ENCODE data around the gene KCMF1.

The KCMF1 gene

DNA sequence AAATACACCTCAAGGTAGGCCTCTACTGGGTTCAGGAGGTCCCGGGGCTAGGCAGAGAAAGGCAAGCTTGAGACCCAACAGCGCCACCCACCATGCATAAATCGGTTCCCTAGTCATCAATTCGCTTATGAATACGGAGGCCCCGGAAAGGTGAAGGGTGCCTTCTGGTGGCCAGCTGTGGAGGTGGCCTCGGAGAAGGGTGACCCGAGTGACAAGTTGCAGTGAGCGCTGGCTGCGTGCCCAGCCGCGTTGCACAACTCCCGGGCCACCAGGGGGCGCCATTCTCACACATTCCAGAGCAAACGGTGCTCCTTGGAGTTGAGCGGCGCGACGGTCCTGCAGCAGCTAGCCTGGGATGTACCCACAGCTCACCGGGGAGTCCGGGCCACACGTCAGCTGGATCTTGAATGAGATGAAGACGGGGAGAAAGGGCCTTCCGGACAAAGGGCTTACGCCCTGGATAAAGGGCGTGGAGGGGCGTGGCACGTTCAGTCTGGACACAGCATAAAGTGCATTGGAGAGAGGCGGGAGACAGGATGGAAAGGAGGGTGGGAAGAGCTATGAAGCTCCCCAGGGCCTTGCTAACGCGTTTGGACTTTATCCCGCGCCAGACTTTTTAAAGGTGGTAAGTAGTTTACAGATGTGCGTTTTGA, 45.1 kb upstream of the KCMF1 start (continued):
- TF ChIP-seq, protein P1, sequence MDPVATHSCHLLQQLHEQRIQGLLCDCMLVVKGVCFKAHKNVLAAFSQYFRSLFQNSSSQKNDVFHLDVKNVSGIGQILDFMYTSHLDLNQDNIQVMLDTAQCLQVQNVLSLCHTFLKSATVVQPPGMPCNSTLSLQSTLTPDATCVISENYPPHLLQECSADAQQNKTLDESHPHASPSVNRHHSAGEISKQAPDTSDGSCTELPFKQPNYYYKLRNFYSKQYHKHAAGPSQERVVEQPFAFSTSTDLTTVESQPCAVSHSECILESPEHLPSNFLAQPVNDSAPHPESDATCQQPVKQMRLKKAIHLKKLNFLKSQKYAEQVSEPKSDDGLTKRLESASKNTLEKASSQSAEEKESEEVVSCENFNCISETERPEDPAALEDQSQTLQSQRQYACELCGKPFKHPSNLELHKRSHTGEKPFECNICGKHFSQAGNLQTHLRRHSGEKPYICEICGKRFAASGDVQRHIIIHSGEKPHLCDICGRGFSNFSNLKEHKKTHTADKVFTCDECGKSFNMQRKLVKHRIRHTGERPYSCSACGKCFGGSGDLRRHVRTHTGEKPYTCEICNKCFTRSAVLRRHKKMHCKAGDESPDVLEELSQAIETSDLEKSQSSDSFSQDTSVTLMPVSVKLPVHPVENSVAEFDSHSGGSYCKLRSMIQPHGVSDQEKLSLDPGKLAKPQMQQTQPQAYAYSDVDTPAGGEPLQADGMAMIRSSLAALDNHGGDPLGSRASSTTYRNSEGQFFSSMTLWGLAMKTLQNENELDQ (tag by site-specific recombination; IDR thresholded peaks at IDR 0.05; ENCODE audit: low read depth) = no peak
- TF ChIP-seq, protein P2, sequence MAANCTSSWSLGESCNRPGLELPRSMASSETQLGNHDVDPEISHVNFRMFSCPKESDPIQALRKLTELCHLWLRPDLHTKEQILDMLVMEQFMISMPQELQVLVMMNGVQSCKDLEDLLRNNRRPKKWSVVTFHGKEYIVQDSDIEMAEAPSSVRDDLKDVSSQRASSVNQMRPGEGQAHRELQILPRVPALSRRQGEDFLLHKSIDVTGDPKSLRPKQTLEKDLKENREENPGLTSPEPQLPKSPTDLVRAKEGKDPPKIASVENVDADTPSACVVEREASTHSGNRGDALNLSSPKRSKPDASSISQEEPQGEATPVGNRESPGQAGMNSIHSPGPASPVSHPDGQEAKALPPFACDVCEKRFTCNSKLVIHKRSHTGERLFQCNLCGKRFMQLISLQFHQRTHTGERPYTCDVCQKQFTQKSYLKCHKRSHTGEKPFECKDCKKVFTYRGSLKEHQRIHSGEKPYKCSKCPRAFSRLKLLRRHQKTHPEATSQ (tag by site-specific recombination; IDR thresholded peaks at IDR 0.05) = no peak
- TF ChIP-seq ZNF426 (tag by site-specific recombination; IDR thresholded peaks at IDR 0.05) = no peak
- TF ChIP-seq, protein P3, sequence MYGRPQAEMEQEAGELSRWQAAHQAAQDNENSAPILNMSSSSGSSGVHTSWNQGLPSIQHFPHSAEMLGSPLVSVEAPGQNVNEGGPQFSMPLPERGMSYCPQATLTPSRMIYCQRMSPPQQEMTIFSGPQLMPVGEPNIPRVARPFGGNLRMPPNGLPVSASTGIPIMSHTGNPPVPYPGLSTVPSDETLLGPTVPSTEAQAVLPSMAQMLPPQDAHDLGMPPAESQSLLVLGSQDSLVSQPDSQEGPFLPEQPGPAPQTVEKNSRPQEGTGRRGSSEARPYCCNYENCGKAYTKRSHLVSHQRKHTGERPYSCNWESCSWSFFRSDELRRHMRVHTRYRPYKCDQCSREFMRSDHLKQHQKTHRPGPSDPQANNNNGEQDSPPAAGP (tag by site-specific recombination; IDR thresholded peaks at IDR 0.05) = peak; percentile 84
- TF ChIP-seq, protein P4, sequence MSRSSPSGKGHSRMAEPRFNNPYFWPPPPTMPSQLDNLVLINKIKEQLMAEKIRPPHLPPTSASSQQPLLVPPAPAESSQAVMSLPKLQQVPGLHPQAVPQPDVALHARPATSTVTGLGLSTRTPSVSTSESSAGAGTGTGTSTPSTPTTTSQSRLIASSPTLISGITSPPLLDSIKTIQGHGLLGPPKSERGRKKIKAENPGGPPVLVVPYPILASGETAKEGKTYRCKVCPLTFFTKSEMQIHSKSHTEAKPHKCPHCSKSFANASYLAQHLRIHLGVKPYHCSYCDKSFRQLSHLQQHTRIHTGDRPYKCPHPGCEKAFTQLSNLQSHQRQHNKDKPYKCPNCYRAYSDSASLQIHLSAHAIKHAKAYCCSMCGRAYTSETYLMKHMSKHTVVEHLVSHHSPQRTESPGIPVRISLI (tag by site-specific recombination; IDR thresholded peaks at IDR 0.05) = peak; percentile 69
- TF ChIP-seq ZNF157 (tag by site-specific recombination; IDR thresholded peaks at IDR 0.05) = no peak
- no peak for TF ChIP-seq ZNF747 (tag by site-specific recombination; IDR thresholded peaks at IDR 0.05)
- TF ChIP-seq ZIC2 (tag by site-specific recombination; IDR thresholded peaks at IDR 0.05) = peak; percentile 52
- no peak for TF ChIP-seq BCL11B (tag by site-specific recombination; IDR thresholded peaks at IDR 0.05; ENCODE audit: low read depth)
- TF ChIP-seq ZNF677 (tag by site-specific recombination; IDR thresholded peaks at IDR 0.05) = no peak
- TF ChIP-seq ZNF174 (tag by site-specific recombination; IDR thresholded peaks at IDR 0.05) = no peak
- 0 out of 2 replicates have a peak, but pooled peaks have one; percentile 17 for TF ChIP-seq OSR2 (tag by site-specific recombination; IDR thresholded peaks at IDR 0.05)
- TF ChIP-seq ZNF155 (tag by site-specific recombination; IDR thresholded peaks at IDR 0.05) = no peak
- TF ChIP-seq ZNF114 (tag by site-specific recombination; IDR thresholded peaks at IDR 0.05) = no peak
- TF ChIP-seq ZNF701 (tag by site-specific recombination; IDR thresholded peaks at IDR 0.05) = no peak
- TF ChIP-seq, protein P5, sequence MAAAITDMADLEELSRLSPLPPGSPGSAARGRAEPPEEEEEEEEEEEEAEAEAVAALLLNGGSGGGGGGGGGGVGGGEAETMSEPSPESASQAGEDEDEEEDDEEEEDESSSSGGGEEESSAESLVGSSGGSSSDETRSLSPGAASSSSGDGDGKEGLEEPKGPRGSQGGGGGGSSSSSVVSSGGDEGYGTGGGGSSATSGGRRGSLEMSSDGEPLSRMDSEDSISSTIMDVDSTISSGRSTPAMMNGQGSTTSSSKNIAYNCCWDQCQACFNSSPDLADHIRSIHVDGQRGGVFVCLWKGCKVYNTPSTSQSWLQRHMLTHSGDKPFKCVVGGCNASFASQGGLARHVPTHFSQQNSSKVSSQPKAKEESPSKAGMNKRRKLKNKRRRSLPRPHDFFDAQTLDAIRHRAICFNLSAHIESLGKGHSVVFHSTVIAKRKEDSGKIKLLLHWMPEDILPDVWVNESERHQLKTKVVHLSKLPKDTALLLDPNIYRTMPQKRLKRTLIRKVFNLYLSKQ (tag by site-specific recombination; IDR thresholded peaks at IDR 0.05; ENCODE audit: borderline replicate concordance) = no peak
- TF ChIP-seq, protein P6, sequence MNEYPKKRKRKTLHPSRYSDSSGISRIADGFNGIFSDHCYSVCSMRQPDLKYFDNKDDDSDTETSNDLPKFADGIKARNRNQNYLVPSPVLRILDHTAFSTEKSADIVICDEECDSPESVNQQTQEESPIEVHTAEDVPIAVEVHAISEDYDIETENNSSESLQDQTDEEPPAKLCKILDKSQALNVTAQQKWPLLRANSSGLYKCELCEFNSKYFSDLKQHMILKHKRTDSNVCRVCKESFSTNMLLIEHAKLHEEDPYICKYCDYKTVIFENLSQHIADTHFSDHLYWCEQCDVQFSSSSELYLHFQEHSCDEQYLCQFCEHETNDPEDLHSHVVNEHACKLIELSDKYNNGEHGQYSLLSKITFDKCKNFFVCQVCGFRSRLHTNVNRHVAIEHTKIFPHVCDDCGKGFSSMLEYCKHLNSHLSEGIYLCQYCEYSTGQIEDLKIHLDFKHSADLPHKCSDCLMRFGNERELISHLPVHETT (tag by site-specific recombination; IDR thresholded peaks at IDR 0.05) = no peak; the same call in 1 of the 2 replicates
- no peak for TF ChIP-seq ZNF248 (tag by site-specific recombination; IDR thresholded peaks at IDR 0.05)
- no peak for TF ChIP-seq ZNF670 (tag by site-specific recombination; IDR thresholded peaks at IDR 0.05; ENCODE audit: low read depth)
- TF ChIP-seq, protein P7, sequence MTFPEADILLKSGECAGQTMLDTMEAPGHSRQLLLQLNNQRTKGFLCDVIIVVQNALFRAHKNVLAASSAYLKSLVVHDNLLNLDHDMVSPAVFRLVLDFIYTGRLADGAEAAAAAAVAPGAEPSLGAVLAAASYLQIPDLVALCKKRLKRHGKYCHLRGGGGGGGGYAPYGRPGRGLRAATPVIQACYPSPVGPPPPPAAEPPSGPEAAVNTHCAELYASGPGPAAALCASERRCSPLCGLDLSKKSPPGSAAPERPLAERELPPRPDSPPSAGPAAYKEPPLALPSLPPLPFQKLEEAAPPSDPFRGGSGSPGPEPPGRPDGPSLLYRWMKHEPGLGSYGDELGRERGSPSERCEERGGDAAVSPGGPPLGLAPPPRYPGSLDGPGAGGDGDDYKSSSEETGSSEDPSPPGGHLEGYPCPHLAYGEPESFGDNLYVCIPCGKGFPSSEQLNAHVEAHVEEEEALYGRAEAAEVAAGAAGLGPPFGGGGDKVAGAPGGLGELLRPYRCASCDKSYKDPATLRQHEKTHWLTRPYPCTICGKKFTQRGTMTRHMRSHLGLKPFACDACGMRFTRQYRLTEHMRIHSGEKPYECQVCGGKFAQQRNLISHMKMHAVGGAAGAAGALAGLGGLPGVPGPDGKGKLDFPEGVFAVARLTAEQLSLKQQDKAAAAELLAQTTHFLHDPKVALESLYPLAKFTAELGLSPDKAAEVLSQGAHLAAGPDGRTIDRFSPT (tag by site-specific recombination; IDR thresholded peaks at IDR 0.05) = peak; percentile 67
- TF ChIP-seq, protein P8, sequence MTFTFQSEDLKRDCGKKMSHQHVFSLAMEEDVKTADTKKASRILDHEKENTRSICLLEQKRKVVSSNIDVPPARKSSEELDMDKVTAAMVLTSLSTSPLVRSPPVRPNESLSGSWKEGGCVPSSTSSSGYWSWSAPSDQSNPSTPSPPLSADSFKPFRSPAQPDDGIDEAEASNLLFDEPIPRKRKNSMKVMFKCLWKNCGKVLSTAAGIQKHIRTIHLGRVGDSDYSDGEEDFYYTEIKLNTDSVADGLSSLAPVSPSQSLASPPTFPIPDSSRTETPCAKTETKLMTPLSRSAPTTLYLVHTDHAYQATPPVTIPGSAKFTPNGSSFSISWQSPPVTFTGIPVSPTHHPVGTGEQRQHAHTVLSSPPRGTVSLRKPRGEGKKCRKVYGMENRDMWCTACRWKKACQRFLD (tag by site-specific recombination; IDR thresholded peaks at IDR 0.05) = no peak
- TF ChIP-seq ZNF341 (tag by site-specific recombination; IDR thresholded peaks at IDR 0.05; ENCODE audit: low read depth) = peak; percentile 75
- no peak for TF ChIP-seq ZNF624 (tag by site-specific recombination; IDR thresholded peaks at IDR 0.05)
- peak; percentile 92 for TF ChIP-seq SP3 (tag by site-specific recombination; IDR thresholded peaks at IDR 0.05)
- TF ChIP-seq ZNF660 (tag by site-specific recombination; IDR thresholded peaks at IDR 0.05) = peak; percentile 93
- TF ChIP-seq, protein P9, sequence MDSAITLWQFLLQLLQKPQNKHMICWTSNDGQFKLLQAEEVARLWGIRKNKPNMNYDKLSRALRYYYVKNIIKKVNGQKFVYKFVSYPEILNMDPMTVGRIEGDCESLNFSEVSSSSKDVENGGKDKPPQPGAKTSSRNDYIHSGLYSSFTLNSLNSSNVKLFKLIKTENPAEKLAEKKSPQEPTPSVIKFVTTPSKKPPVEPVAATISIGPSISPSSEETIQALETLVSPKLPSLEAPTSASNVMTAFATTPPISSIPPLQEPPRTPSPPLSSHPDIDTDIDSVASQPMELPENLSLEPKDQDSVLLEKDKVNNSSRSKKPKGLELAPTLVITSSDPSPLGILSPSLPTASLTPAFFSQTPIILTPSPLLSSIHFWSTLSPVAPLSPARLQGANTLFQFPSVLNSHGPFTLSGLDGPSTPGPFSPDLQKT (IDR thresholded peaks at IDR 0.05; ENCODE audit: borderline replicate concordance, low read depth, low read length) = no peak
